NCI-H2227 (cell line): ENCODE results near the gene EFCAB14.
"Not testable (repeated sequence)": the region's sequence is repeated elsewhere in the genome, so short reads cannot be mapped to it uniquely, and the experiment has no call there.

Experiments used
- DNase-seq: peaks from one replicate; lab custom pipeline; 2025; ENCODE audit not compliant: unreplicated experiment; lab: John Stamatoyannopoulos, UW

Gene EFCAB14

GRCh38 chr1:46724991-46725735, 6.2 kb upstream of the EFCAB14 start:
- peak; percentile 85 for DNase-seq

DNA sequence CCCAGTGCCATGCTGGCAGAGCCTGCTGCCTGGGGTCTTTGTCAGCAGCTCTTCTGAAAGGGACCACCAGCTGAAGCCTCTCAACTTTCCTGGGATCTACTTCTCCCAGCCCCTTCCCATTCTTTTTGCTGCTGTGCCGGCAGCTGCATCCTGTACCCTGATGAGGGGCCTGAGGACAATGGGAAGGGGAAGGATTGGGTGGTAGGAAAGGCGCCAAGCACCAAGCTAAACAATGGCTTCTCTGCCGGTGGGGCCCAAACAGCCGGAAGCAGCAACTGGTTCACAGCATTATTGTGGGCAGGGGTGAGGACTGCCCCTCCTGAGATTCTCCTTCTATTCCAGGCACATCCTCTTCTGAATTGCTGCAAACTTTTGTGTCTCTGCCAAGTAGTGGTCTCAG, 5.0 kb upstream of the EFCAB14 start:
- DNase-seq: no peak

DNA sequence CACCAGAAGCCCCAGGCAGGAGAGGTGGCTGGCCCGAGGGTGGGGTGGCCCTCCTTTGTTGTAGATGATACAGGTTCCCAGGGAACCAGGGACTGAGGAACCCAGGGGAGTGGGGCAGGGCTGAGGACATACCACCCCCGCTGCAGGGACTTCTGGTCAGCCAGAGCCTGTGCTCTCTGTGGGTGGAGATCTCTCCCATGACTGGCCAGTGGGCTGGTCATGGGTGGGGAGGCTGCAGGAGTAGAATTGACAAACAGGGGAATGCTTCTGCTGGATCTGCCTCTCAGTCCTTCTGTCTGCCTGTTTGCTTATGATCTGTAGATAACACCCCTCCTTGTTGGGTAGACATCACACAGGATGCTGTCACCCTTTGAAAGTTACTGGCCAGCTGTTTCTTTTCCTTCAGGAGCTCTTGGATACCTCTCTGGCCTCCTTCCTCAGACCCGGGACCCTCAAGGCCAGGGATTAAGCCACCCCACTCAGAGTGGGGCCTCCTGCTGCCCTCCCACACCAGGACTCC, 2.8 kb upstream of the EFCAB14 start:
- DNase-seq: no peak

DNA sequence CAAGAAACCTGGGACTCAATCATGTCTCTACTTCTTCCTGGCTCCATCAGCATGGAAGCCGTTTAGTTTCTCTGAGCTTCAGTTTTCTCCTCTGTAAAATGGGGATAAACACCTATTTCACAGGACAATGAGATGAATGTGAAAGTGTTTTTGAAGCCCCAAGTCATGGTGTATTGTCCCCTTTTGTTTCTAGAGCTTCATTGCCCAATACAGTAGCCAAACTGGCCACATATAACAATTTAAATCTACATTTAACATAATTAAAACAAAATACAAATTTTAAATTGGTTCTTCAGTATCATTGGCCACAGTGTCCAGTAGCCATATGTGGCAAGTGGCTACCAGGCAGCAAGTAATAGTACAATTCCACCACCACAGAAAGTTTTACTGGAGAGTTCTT, 2.3 kb upstream of the EFCAB14 start:
- DNase-seq: no peak

DNA sequence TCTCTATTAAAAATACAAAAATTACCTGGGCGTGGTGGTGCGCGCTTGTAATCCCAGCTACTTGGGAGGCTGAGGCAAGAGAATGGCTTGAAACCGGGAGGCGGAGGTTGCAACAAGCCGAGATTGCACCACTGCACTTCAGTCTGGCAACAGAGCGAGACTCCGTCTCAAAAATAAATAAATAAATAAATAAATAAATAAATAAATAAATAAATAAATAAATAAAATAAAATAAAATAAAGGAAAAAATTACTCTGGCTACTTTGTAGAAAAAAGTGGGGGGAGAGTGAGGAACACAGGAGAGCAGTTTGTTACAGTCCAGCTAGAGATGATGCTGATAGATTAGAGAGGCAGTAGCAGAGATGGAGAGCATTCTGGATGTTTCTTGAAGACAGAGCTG, 1.4 kb upstream of the EFCAB14 start:
- DNase-seq: not testable (repeated sequence)

- DNase-seq: no peak
Measured at GRCh38 chr1:46719689-46720088, 775 bp upstream of the EFCAB14 start.

DNA sequence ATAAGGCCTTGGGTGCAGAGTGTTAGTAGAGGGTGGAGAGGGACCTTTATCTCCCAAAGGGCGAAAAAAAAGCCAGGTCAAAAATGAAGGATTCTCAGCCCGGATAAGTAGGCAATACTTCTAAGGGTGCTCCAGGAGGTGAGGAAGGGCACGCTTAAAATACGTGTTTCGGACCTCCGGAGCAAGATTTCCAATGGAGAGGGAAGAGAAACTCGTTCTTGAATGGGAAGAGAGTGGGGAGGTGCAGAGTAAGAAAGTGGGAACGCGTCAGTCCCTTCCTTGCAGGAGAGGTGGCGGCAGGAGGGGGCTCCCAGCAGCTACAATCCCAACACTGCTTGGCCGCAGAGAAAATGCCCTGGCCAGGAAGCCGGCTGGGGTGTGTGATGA, 581 bp downstream of the EFCAB14 start:
- DNase-seq: no peak

GRCh38 chr1:46717654-46718053, 1.3 kb downstream of the EFCAB14 start:
- DNase-seq: no peak

GRCh38 chr1:46714976-46715375, 3.9 kb downstream of the EFCAB14 start:
- no peak for DNase-seq

DNA sequence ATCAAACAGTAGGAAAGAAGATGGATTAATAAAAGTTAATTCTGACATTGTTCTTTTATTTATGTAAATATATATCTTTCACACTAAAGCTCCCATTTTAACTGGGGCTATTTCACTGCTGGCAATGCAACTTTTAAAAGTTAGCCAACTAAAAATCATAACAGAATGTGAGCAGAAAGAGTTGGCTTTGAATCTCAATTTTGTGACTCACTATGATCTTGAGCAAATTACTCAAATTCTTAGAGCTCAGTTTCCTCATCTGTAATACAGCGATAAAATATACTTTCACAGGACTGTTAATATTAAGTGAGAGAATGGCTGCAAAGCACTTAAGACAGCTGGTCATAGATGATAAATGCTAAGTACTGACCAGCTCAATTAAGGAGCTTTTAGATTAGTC, 10.8 kb downstream of the EFCAB14 start:
- DNase-seq: no peak

DNA sequence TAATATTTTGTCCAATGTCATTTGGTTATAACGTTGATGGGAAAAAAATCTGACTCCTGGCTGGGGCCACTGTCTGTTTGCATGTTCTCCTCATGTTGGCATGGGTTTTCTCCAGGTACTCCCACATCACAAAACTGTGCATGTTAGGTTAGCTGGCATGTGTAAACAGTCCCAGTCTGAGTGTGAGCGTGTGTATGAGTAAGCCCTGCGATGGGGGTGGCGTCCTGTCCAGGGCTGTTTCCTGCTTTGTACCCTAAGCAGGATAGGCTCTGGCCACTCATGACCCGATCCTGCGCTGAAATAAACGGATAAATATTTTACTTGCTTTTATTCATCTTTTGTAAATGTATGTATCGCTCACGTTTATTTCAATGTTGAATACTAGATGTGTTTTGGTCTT, 13.5 kb downstream of the EFCAB14 start:
- DNase-seq: no peak

DNA sequence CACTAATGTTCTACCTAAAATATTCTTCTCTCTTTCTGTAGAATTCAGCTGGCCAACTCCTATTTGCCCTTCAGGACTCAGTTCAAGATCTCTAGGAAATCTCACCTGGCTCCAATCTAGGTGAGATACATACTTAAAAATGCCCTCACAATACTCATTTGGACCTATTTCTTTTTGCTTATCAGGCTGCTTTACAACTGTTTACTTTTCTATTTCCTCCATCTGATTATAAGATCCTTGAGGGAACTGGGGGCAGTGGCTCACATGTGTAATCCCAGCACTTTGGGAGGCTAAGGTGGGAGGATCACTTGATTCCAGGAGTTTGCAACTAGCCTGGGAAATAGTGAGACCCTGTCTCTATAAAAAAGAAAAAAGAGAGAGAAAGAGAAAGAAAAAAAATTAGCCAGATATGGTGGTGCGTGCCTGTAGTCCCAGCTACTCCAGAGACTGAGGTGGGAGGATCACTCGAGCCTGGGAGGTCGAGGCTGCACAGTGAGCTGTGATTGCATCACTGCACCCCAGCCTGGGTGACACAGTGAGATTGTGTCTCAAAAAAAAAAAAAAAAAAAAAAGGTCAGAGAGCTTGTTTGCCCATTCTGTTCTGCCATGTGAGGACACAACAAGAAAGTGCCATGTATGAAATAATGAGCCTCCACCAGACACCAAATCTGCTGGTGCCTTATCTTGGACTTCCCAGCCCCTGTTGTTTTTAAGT, 14.8 kb downstream of the EFCAB14 start:
- DNase-seq: no peak

GRCh38 chr1:46699666-46700065, 19.2 kb downstream of the EFCAB14 start:
- DNase-seq: no peak

DNA sequence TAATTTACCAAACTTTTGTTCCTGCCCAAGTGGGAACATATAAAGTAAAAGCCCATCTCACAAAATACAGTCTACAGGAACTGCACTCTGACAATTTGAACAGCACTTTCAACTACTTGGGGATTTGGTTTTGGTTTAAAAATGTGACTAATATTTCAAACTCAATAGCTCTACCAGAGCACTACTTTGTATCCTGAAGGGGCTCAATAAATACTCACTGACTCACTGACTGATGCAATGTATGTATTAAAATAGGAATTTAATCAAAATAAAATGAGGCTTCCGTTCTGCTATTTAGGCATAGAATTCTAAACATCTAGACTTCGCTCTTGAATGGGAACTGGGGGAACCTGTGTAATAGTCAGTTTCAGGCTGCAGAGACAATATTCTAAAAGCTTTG, 21.9 kb downstream of the EFCAB14 start:
- no peak for DNase-seq

- DNase-seq: not testable (repeated sequence)
Measured at GRCh38 chr1:46694676-46695075, 24.2 kb downstream of the EFCAB14 start.

GRCh38 chr1:46692811-46693770, 25.8 kb downstream of the EFCAB14 start:
- DNase-seq: no peak

DNA sequence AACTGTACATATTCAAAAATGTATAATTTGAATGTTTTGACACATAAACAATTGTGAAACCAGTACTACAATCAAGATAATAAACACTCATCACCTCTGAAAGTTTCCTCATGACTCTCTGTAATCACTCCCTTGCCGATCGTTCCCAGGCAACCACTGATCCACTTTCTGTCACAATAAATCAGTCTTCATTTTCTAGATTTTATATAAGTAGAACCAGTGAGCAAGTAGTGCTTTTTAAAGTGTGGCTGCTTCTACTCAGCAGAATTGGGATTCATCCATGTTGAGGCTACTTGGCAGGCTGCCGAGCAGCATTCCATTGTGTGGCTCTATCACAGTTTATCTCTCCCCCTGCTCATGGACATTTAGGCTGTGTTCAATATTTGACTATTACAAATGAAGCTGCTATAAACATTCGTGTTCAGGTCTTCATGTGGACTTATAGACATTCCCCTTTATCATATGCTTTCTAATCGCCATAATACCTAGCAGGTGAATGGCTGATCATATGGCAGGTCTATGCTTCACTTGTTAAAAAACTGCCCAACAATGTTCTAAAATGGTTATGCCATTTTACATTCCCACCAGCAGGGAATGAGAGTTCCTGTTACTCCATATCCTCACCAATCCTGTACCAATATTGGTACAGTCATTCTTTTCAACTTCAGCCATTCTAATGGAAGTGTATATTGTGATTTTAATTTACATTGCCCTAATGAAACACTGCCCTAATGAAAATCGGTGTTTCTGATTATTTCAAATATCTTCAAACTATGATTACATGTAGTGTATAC, 26.7 kb downstream of the EFCAB14 start:
- no peak for DNase-seq

- DNase-seq: peak; percentile 50
Measured at GRCh38 chr1:46690931-46691421, 27.9 kb downstream of the EFCAB14 start.

- no peak for DNase-seq
Measured at GRCh38 chr1:46689897-46690296, 29.0 kb downstream of the EFCAB14 start.

GRCh38 chr1:46689356-46689755, 29.6 kb downstream of the EFCAB14 start:
- DNase-seq: no peak
